Measurements from ENCODE around the gene ZNF442. TPM values are rescaled to one million over a fixed set of nuclear protein-coding genes. Genes with fewer than 3 reads are reported as not detected.
"Not testable (repeated sequence)": the region's sequence is repeated elsewhere in the genome, so short reads cannot be mapped to it uniquely, and the experiment has no call there.

The ZNF442 gene
- total RNA-seq, 1 donor from 2014 or later: 14.9 TPM

- no peak for TF ChIP-seq EZH2phosphoT487 (IDR thresholded peaks at IDR 0.05)
- no peak for TF ChIP-seq EZH2 (IDR thresholded peaks at IDR 0.05)
- no peak for TF ChIP-seq CTCF (IDR thresholded peaks at IDR 0.05)
- Histone ChIP-seq H3K9me3 (ENCODE audit: low read depth) (no peaks in the 10 kb centered on the region), H3K4me1 (no peaks in the 10 kb centered on the region), H3F3A (ENCODE audit: low read depth) (no peaks in the 10 kb centered on the region), H3K9ac (no peak overlapping the region), H3K27ac (no peak overlapping the region), H4K20me1 (ENCODE audit: low read depth) (no peaks in the 10 kb centered on the region), H2AFZ (replicated peaks) (no peak overlapping the region), H3K4me2 (no peak overlapping the region), H3K4me3 (no peak overlapping the region), H3K27me3 (no peaks in the 10 kb centered on the region), H3K79me2 (ENCODE audit: low read depth) (no peaks in the 10 kb centered on the region), H3K36me3 (peaks cover 11% of the 10 kb centered on the region)
- Mint-ChIP-seq H3K9me3 (peaks cover 33% of the 10 kb centered on the region), H3K36me3 (peaks cover 13% of the 10 kb centered on the region), H3K4me3 (no peak overlapping the region), H3K4me1 (no peaks in the 10 kb centered on the region), H3K27ac (no peak overlapping the region), H3K27me3 (ENCODE audit: insufficient read depth, low read depth) (no peaks in the 10 kb centered on the region)
- DNase-seq (ENCODE audit: low spot score): no peak
These were observed 50.9 kb downstream of the ZNF442 start for GRCh38 chr19:12314553-12314952.

- not testable (repeated sequence) for H3K4me1 ChIP-seq; H3K4me1 Mint-ChIP-seq; H3K27ac ChIP-seq; H3K4me2 ChIP-seq; H3K9ac ChIP-seq; H3K79me2 ChIP-seq (ENCODE audit: low read depth); H3K4me3 Mint-ChIP-seq; H3K4me3 ChIP-seq; H3K9me3 ChIP-seq (ENCODE audit: low read depth); H2AFZ ChIP-seq (replicated peaks); H3F3A ChIP-seq (ENCODE audit: low read depth); H4K20me1 ChIP-seq (ENCODE audit: low read depth); DNase-seq (ENCODE audit: low spot score); H3K36me3 Mint-ChIP-seq; H3K27me3 Mint-ChIP-seq (ENCODE audit: insufficient read depth, low read depth); H3K27me3 ChIP-seq; H3K36me3 ChIP-seq; H3K27ac Mint-ChIP-seq
- H3K9me3 Mint-ChIP-seq: peaks cover 31% of the 10 kb centered on the region
These were observed 56.6 kb downstream of the ZNF442 start for GRCh38 chr19:12308891-12309290.

Small RNA genes within 50 kb of the gene (small RNA-seq; reads per million reads assigned to genes)
- gene RPS29P23: not detected

Other genes with a start within 250 kb of the ZNF442 start
- 27.9 and 29.4 TPM in 2 replicates for gene ZNF20, start 225.3 kb downstream of the ZNF442 start, total RNA-seq (ENCODE audit: low replicate concordance)
- gene ZNF625, start 208.9 kb downstream of the ZNF442 start, total RNA-seq (ENCODE audit: low replicate concordance): 39.8 and 42.9 TPM in 2 replicates
- gene ZNF136, start 202.6 kb downstream of the ZNF442 start, total RNA-seq (ENCODE audit: low replicate concordance): 16.7 and 17.8 TPM in 2 replicates
- gene ZNF44, start 70.8 kb downstream of the ZNF442 start, total RNA-seq (ENCODE audit: low replicate concordance): 6.9 and 7.3 TPM in 2 replicates
- 2.6 and 3.7 TPM in 2 replicates for gene ZNF563, start 32.0 kb downstream of the ZNF442 start, total RNA-seq (ENCODE audit: low replicate concordance)
- 7.0 and 8.7 TPM in 2 replicates for gene ZNF799, start 35.6 kb upstream of the ZNF442 start, total RNA-seq (ENCODE audit: low replicate concordance)
- gene ZNF443, start 75.3 kb upstream of the ZNF442 start, total RNA-seq (ENCODE audit: low replicate concordance): 15.8 and 18.9 TPM in 2 replicates
- 10.9 and 14.6 TPM in 2 replicates for gene ZNF709, start 119.1 kb upstream of the ZNF442 start, total RNA-seq (ENCODE audit: low replicate concordance)
- 13.9 and 15.0 TPM in 2 replicates for gene ZNF564, start 185.8 kb upstream of the ZNF442 start, total RNA-seq (ENCODE audit: low replicate concordance)
- gene ZNF490, start 245.1 kb upstream of the ZNF442 start, total RNA-seq (ENCODE audit: low replicate concordance): 6.8 and 16.7 TPM in 2 replicates
- gene ZNF791, start 245.2 kb upstream of the ZNF442 start, total RNA-seq (ENCODE audit: low replicate concordance): 27.1 and 60.7 TPM in 2 replicates

Measured in neural progenitor cell (in vitro differentiated cells).